Measurements from ENCODE around the gene COMMD2. TPM values are rescaled to one million over a fixed set of nuclear protein-coding genes. Genes with fewer than 3 reads are reported as not detected.

COMMD2 gene
- polyA plus RNA-seq, 3 donors = 15.1 to 74.4 (median 73.5) TPM

GRCh38 chr3:149777414-149778214 lies 25.3 kb upstream of the COMMD2 start:
- TF ChIP-seq CTCF (IDR thresholded peaks at IDR 0.05) = no peak
- no peak overlapping the region for H3K4me3 Mint-ChIP-seq
- no peaks in the 10 kb centered on the region for H3K27me3 ChIP-seq (ENCODE audit: control insufficient read depth in 2 of 2, insufficient read depth in 2 of 2, low read length in 2 of 2)

GRCh38 chr3:149776170-149776569 lies 23.9 kb upstream of the COMMD2 start:
- H3K36me3 Mint-ChIP-seq = no peaks in the 10 kb centered on the region
- Histone ChIP-seq H3K9ac (ENCODE audit: insufficient read depth, low read length, poor library complexity, severe bottlenecking) (no peak overlapping the region), H4K20me1 (ENCODE audit: insufficient read depth, low read length) (no peaks in the 10 kb centered on the region), H3K36me3 (replicated peaks in 1 of 2; ENCODE audit: control insufficient read depth in 1 of 2, insufficient read depth in 2 of 2, low read length in 2 of 2) (no peaks in the 10 kb centered on the region), H3K4me2 (replicated peaks; ENCODE audit: extremely low read depth, low read length, poor library complexity, severe bottlenecking) (no peak overlapping the region), H3K27ac (ENCODE audit: low read depth in 1 of 2, low read length in 2 of 2) (no peak overlapping the region), H3K4me3 (replicated peaks in 1 of 3; ENCODE audit: low read depth in 2 of 3, low read length in 3 of 3) (no peak overlapping the region), H3K9me3 (replicated peaks in 1 of 2; ENCODE audit: control insufficient read depth in 1 of 2, insufficient read depth in 1 of 2, low read length in 2 of 2) (no peaks in the 10 kb centered on the region), H3K79me2 (ENCODE audit: insufficient read depth, low read length) (no peaks in the 10 kb centered on the region), H3K27me3 (ENCODE audit: control insufficient read depth in 2 of 2, insufficient read depth in 2 of 2, low read length in 2 of 2) (no peaks in the 10 kb centered on the region), H2AFZ (ENCODE audit: insufficient read depth, low read depth, low read length, poor library complexity, severe bottlenecking) (no peak overlapping the region), H3K4me1 (ENCODE audit: control insufficient read depth in 1 of 2, insufficient read depth in 2 of 2, low read length in 2 of 2) (peaks cover 13 to 16% of the 10 kb centered on the region in 2 donors)
- intact Hi-C loops (cut with micrococcal nuclease) = no loop called here
- peaks cover 11% of the 10 kb centered on the region for H3K4me1 Mint-ChIP-seq
- 100% methylated on average over 1 of the region's 1 CpG for WGBS (ENCODE audit: insufficient coverage)
- no peak for TF ChIP-seq CTCF (IDR thresholded peaks at IDR 0.05)
- H3K27me3 Mint-ChIP-seq (ENCODE audit: low read depth in 3 of 3) = peaks cover 0 to 2% (median under 1%) of the 10 kb centered on the region in 3 donors
- peak overlapping the region in 1 of 7 donors; percentile 49 for H3K27ac Mint-ChIP-seq
- H3K9me3 Mint-ChIP-seq = no peaks in the 10 kb centered on the region
- H3K4me3 Mint-ChIP-seq = no peak overlapping the region
- DNase-seq = no peak

More at GRCh38 chr3:149777414-149778214, 25.3 kb upstream of the COMMD2 start:
- no peak for DNase-seq
- peaks cover 0 to 2% (median 0%) of the 10 kb centered on the region in 3 donors for H3K27me3 Mint-ChIP-seq (ENCODE audit: low read depth in 3 of 3)
- no peaks in the 10 kb centered on the region for H3K36me3 Mint-ChIP-seq
- H3K9me3 Mint-ChIP-seq = no peaks in the 10 kb centered on the region
- Histone ChIP-seq H3K4me1 (ENCODE audit: control insufficient read depth in 1 of 2, insufficient read depth in 2 of 2, low read length in 2 of 2) (peaks cover 28 to 31% of the 10 kb centered on the region in 2 donors), H3K9ac (ENCODE audit: insufficient read depth, low read length, poor library complexity, severe bottlenecking) (no peak overlapping the region), H3K4me2 (replicated peaks; ENCODE audit: extremely low read depth, low read length, poor library complexity, severe bottlenecking) (no peak overlapping the region), H3K4me3 (replicated peaks in 1 of 3; ENCODE audit: low read depth in 2 of 3, low read length in 3 of 3) (no peak overlapping the region), H3K9me3 (replicated peaks in 1 of 2; ENCODE audit: control insufficient read depth in 1 of 2, insufficient read depth in 1 of 2, low read length in 2 of 2) (no peaks in the 10 kb centered on the region), H4K20me1 (ENCODE audit: insufficient read depth, low read length) (no peaks in the 10 kb centered on the region), H3K27ac (ENCODE audit: low read depth in 1 of 2, low read length in 2 of 2) (no peak overlapping the region), H2AFZ (ENCODE audit: insufficient read depth, low read depth, low read length, poor library complexity, severe bottlenecking) (no peak overlapping the region), H3K79me2 (ENCODE audit: insufficient read depth, low read length) (no peaks in the 10 kb centered on the region), H3K36me3 (replicated peaks in 1 of 2; ENCODE audit: control insufficient read depth in 1 of 2, insufficient read depth in 2 of 2, low read length in 2 of 2) (no peaks in the 10 kb centered on the region)
- H3K27ac Mint-ChIP-seq = no peak overlapping the region
- intact Hi-C loops (cut with micrococcal nuclease) = no loop called here
- whole genome bisulfite sequencing (ENCODE audit: insufficient coverage) = 89% methylated on average over 2 of the region's 2 CpGs
- H3K4me1 Mint-ChIP-seq = peaks cover 24% of the 10 kb centered on the region

All from CD14-positive monocyte (primary cell).